HG03565 (cell line): ENCODE results near the gene TBC1D17.

Source experiments
- ATAC-seq: cut with Tn5 transposase; IDR thresholded peaks from one replicate; pipeline ENCODE4 v1.9.1; 2021; ENCODE audit warnings: mild to moderate bottlenecking, moderate library complexity; ENCODE audit not compliant: unreplicated experiment

TBC1D17 gene

GRCh38 chr19:49847731-49848696 lies 29.5 kb upstream of the TBC1D17 start:
- no peak for ATAC-seq

- ATAC-seq, result no peak
Measured at GRCh38 chr19:49848938-49849337, 28.6 kb upstream of the TBC1D17 start.

GRCh38 chr19:49849433-49850220 lies 27.9 kb upstream of the TBC1D17 start:
- no peak for ATAC-seq

GRCh38 chr19:49850221-49850486 lies 27.3 kb upstream of the TBC1D17 start:
- no peak for ATAC-seq

GRCh38 chr19:49850487-49851342 lies 26.8 kb upstream of the TBC1D17 start, which contains the start of gene PTOV1:
PTOV1 (plus strand) TSS chr19:49851159.
- ATAC-seq, result peak; percentile 58

GRCh38 chr19:49851456-49852259 lies 25.8 kb upstream of the TBC1D17 start:
- peak; percentile 3 for ATAC-seq

GRCh38 chr19:49852631-49853126 lies 24.8 kb upstream of the TBC1D17 start:
- no peak for ATAC-seq

- no peak for ATAC-seq
Measured at GRCh38 chr19:49853852-49854377, 23.6 kb upstream of the TBC1D17 start.

GRCh38 chr19:49854378-49855263 lies 22.9 kb upstream of the TBC1D17 start:
- no peak for ATAC-seq

- no peak for ATAC-seq
Measured at GRCh38 chr19:49855277-49855675, 22.2 kb upstream of the TBC1D17 start.

GRCh38 chr19:49855676-49856573 lies 21.6 kb upstream of the TBC1D17 start:
- no peak for ATAC-seq

- no peak for ATAC-seq
Measured at GRCh38 chr19:49856574-49857021, 20.9 kb upstream of the TBC1D17 start.

- no peak for ATAC-seq
Measured at GRCh38 chr19:49857061-49857837, 20.3 kb upstream of the TBC1D17 start.

GRCh38 chr19:49857838-49858087 lies 19.7 kb upstream of the TBC1D17 start:
- no peak for ATAC-seq

- ATAC-seq, result no peak
Measured at GRCh38 chr19:49858088-49858985, 19.2 kb upstream of the TBC1D17 start.

GRCh38 chr19:49859682-49860335 lies 17.7 kb upstream of the TBC1D17 start:
- no peak for ATAC-seq
